SHP77 treated with DMSO at 0.1 percent for 48 hours (cell line): ENCODE data around the gene RETSAT.

Source experiments
- DNase-seq: peaks from one replicate; lab custom pipeline; 2025; lab: John Stamatoyannopoulos, UW

RETSAT gene

DNA sequence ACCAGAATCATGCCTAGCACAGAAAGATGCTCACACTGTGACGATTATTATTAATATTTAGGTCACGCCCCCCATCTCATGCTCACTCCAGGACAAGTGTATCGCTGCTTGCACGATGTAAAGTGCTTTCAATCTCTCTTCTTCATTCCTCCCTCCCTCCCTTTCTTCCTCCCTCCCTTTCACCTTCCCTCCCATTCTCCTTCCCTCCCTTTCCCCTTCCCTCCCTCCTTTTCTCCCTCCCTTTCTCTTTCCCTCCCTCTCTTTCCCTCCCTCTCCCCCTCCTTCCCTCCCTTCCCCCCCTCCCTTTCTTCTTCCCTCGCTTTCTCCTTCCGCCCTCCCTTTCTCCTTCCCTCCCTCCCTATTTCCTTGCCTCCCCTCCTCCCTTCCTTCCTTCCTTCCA is 46.1 kb downstream of the RETSAT start:
- DNase-seq, result no peak

DNA sequence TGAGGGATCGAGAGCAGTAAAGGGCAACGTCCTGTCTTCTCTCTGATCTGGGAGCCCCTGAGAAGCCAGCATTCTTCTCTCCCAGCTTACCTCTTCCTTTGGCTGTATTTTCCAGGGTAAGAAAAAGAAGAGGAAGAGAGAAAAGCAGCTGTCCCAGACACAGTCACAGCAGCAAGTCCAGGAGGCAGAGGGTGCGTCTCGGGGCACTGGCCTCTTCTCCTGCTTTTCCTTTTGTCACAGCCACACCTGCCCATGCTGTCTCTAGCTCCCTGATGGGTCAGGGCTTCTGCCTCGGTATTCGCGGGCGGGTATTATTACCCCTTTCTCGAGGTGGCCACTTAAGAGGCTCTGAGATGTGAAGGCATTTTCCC is 46.8 kb downstream of the RETSAT start:
- no peak for DNase-seq

DNA sequence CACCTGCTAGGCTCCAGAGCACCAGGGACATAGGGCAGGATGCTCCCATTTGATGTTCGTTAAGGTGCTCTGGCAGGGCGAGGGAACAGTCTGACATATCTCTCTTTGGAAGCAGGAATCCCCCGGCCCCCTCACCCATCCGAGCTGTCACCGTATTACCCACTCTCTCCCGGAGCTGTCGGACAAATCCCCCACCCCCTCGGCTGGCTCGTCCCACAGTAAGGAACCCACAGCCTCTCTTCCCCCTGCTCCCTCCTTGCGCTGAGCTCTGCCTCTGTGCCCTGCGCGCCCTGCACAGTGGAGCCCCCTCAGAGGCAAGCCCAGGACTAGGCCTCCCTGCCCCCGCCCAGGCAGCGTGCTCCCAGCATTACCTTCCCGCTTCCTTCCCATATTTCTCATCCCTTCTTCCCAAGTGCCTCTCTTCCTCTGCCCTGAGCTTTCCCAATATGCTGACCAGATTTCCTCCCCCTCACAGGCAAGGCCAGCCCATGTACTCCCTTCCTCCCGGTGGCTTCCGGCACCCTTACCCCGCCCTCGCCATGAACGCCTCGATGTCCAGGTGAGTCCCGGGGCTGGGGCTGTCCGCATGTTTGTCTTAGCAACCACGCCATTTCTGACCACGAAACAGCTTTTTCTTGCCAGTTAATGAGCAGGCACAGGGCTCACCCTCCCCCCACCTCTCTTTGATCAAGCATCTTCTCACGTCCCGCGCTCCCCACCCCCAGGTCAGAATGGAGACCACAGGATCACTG is 50.4 kb downstream of the RETSAT start:
- no peak for DNase-seq

DNA sequence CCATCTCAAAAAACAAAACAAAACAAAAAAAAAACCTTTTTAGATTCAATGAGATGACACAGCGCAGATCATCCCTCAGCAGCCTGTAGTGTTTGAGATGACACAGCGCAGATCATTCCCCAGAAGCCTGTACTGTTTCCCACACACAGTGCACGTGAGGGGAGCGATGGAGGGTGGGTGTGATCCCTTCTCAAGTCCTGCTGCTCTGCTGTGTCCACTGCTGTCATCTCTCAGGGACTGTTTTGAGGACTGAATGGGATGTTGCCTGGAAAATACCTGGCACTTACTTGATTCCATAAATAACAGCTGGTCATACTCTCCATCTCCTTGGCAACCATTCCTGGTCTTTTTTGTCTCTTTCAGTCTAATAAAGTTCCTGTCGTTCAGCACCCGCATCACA is 52.2 kb downstream of the RETSAT start:
- DNase-seq, result no peak
